PC-3 (cell line): Measurements from ENCODE around the gene RANBP1. TPM values are rescaled to one million over a fixed set of nuclear protein-coding genes. Genes with fewer than 3 reads are reported as not detected.

Experiments
- ATAC-seq: fragments of 200-7000 bp; cut with Tn5 transposase; 2 replicates; pipeline ENCODE4 v1.9.1; 2020; ENCODE audit warnings: mild to moderate bottlenecking, moderate library complexity
- BruUV-seq: library from RNA; stranded (reverse); fragments of 400-500 nt; replicated peaks from 2 replicates; lab custom pipeline; 2021; lab: Mats Ljungman, UMichigan
- CTCF ChIA-PET: fragments of 300-600 bp; sonication (Branson Sonifier 250); formaldehyde crosslinking; loops from one replicate; lab custom pipeline; 2022; ENCODE audit warnings: antibody characterized with exemption; lab: Charles Lee
- POLR2A ChIA-PET: fragments of 300-600 bp; sonication (Branson Sonifier 250); formaldehyde crosslinking; loops from one replicate; lab custom pipeline; 2022; ENCODE audit warnings: antibody characterized with exemption; ENCODE audit not compliant: unreplicated experiment; lab: Charles Lee
- DNase-seq: peaks from one replicate; pipeline ENCODE4 v3.0.0-alpha.2; 2015
- H2AFZ ChIP-seq: fragments of 300-600 bp; sonication (generic); 2 replicates; pipeline ENCODE4 v1.6.0; 2016; ENCODE audit warnings: antibody characterized with exemption, low read length
- H3F3A ChIP-seq: fragments of 300-600 bp; sonication (generic); one replicate; pipeline ENCODE4 v1.6.0; 2017; ENCODE audit warnings: antibody characterized with exemption, low read length, control low read depth, mild to moderate bottlenecking; ENCODE audit not compliant: unreplicated experiment
- H3K27ac ChIP-seq: fragments of 300-600 bp; sonication (generic); 2 replicates; pipeline ENCODE4 v1.5.1; 2016; ENCODE audit warnings: mild to moderate bottlenecking, low read length
- H3K27me3 ChIP-seq: fragments of 300-600 bp; sonication (generic); 2 replicates; pipeline ENCODE4 v1.6.1; 2016; ENCODE audit warnings: low read length, mixed read lengths
- H3K36me3 ChIP-seq: fragments of 300-600 bp; sonication (generic); 2 replicates; pipeline ENCODE4 v1.6.1; 2016; ENCODE audit warnings: low read depth, mixed run types, low read length, mixed read lengths
- H3K4me1 ChIP-seq: fragments of 300-600 bp; sonication (generic); 2 replicates; pipeline ENCODE4 v1.5.1; 2016; ENCODE audit warnings: low read length; ENCODE audit not compliant: insufficient read depth
- H3K4me2 ChIP-seq: fragments of 300-600 bp; sonication (generic); 2 replicates; pipeline ENCODE4 v1.6.0; 2016; ENCODE audit warnings: low read length
- H3K4me3 ChIP-seq: fragments of 300-600 bp; sonication (generic); 2 replicates; pipeline ENCODE4 v1.5.1; 2016; ENCODE audit warnings: mild to moderate bottlenecking, low read length, mixed read lengths
- H3K79me2 ChIP-seq: fragments of 300-600 bp; sonication (generic); 2 replicates; pipeline ENCODE4 v1.6.1; 2017; ENCODE audit warnings: low read length, mixed read lengths
- H3K9ac ChIP-seq: fragments of 300-600 bp; sonication (generic); 2 replicates; pipeline ENCODE4 v1.6.0; 2016; ENCODE audit warnings: mild to moderate bottlenecking, low read length
- H3K9me2 ChIP-seq: fragments of 300-600 bp; sonication (generic); replicated peaks from 2 replicates; pipeline ENCODE4 v1.6.1; 2016; ENCODE audit warnings: mixed run types, low read length, mixed read lengths
- H3K9me3 ChIP-seq: fragments of 300-600 bp; sonication (generic); 2 replicates; pipeline ENCODE4 v1.6.1; 2016; ENCODE audit warnings: low read length, mixed read lengths
- H4K20me1 ChIP-seq: fragments of 300-600 bp; sonication (generic); 2 replicates; pipeline ENCODE4 v1.6.1; 2016; ENCODE audit warnings: low read length, mixed read lengths
- EZH2 ChIP-seq: fragments of 300-600 bp; sonication (generic); IDR thresholded peaks from one replicate; pipeline ENCODE4 v1.6.1; 2017; ENCODE audit warnings: antibody characterized with exemption, mild to moderate bottlenecking, low read length; ENCODE audit not compliant: unreplicated experiment
- EZH2phosphoT487 ChIP-seq: fragments of 300-600 bp; sonication (generic); IDR thresholded peaks from 2 replicates; pipeline ENCODE4 v1.6.1; 2018; ENCODE audit warnings: mild to moderate bottlenecking, antibody characterized with exemption, low read length, borderline replicate concordance
- intact Hi-C: fragments of 100-400 bp; cut with micrococcal nuclease; formaldehyde crosslinking; loops from 2 replicates; pipeline ENCODE4 v1.9.0; 2023
- total RNA-seq: library from RNA; depleted of rRNA; stranded (reverse); fragments of >200 nt; gene quantifications from 2 replicates; pipeline ENCODE4 v1.2.3, GENCODE V29; 2014
- TF ChIP-seq, protein P1 (sequence below): fragments of 300-600 bp; sonication (generic); conservative IDR thresholded peaks from 2 replicates; pipeline ENCODE4 v1.5.1; 2017; ENCODE audit warnings: antibody characterized with exemption, low read depth, mild to moderate bottlenecking, low read length

The RANBP1 gene
- total RNA-seq, 1 experiment from 2014 or later, result 356 TPM

- Histone ChIP-seq H3K9me2 (no peaks in the 10 kb centered on the region), H3K9ac (no peak overlapping the region), H3K79me2 (no peaks in the 10 kb centered on the region), H4K20me1 (no peaks in the 10 kb centered on the region), H3K36me3 (no peaks in the 10 kb centered on the region), H2AFZ (no peak overlapping the region), H3K27ac (no peak overlapping the region), H3K9me3 (no peaks in the 10 kb centered on the region), H3F3A (no peaks in the 10 kb centered on the region), H3K4me1 (no peaks in the 10 kb centered on the region), H3K4me3 (no peak overlapping the region), H3K4me2 (no peak overlapping the region), H3K27me3 (no peaks in the 10 kb centered on the region)
- ChIA-PET POLR2A (interaction anchor here (0.6 kb wide), 1 partner anchor 279 kb away, joined by 4 read pairs; no protein-coding TSS in a partner anchor), CTCF (no interaction called here)
- TF ChIP-seq, protein P1, sequence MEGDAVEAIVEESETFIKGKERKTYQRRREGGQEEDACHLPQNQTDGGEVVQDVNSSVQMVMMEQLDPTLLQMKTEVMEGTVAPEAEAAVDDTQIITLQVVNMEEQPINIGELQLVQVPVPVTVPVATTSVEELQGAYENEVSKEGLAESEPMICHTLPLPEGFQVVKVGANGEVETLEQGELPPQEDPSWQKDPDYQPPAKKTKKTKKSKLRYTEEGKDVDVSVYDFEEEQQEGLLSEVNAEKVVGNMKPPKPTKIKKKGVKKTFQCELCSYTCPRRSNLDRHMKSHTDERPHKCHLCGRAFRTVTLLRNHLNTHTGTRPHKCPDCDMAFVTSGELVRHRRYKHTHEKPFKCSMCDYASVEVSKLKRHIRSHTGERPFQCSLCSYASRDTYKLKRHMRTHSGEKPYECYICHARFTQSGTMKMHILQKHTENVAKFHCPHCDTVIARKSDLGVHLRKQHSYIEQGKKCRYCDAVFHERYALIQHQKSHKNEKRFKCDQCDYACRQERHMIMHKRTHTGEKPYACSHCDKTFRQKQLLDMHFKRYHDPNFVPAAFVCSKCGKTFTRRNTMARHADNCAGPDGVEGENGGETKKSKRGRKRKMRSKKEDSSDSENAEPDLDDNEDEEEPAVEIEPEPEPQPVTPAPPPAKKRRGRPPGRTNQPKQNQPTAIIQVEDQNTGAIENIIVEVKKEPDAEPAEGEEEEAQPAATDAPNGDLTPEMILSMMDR, result no peak
- DNase-seq, result no peak
- no peak for ATAC-seq
- intact Hi-C loops, result no loop called here
- no TSS peak for BruUV-seq
Observed at GRCh38 chr22:20068640-20069039, 47.3 kb upstream of the RANBP1 start.

GRCh38 chr22:20069331-20070042 lies 46.4 kb upstream of the RANBP1 start:
- no peaks in the 10 kb centered on the region for H3K27me3 ChIP-seq
- no peak for DNase-seq
- ChIA-PET CTCF (no interaction called here), POLR2A (interaction anchor here (0.6 kb wide), 1 partner anchor 280 kb away, joined by 4 read pairs; no protein-coding TSS in a partner anchor)
- no peak overlapping the region for H3K4me3 ChIP-seq
- no peaks in the 10 kb centered on the region for H3F3A ChIP-seq
- no peak for TF ChIP-seq EZH2phosphoT487
- TF ChIP-seq, protein P1, result no peak
- no peak for TF ChIP-seq EZH2
- H3K9ac ChIP-seq, result no peak overlapping the region
- H3K36me3 ChIP-seq, result no peaks in the 10 kb centered on the region
- no peaks in the 10 kb centered on the region for H3K9me3 ChIP-seq
- BruUV-seq, result no TSS peak
- no peaks in the 10 kb centered on the region for H3K4me1 ChIP-seq
- H3K27ac ChIP-seq, result no peak overlapping the region
- no peak overlapping the region for H3K4me2 ChIP-seq
- H3K79me2 ChIP-seq, result no peaks in the 10 kb centered on the region
- H4K20me1 ChIP-seq, result no peaks in the 10 kb centered on the region
- no peaks in the 10 kb centered on the region for H3K9me2 ChIP-seq
- no peak overlapping the region for H2AFZ ChIP-seq
- intact Hi-C loops, result no loop called here
- no peak for ATAC-seq

DNA sequence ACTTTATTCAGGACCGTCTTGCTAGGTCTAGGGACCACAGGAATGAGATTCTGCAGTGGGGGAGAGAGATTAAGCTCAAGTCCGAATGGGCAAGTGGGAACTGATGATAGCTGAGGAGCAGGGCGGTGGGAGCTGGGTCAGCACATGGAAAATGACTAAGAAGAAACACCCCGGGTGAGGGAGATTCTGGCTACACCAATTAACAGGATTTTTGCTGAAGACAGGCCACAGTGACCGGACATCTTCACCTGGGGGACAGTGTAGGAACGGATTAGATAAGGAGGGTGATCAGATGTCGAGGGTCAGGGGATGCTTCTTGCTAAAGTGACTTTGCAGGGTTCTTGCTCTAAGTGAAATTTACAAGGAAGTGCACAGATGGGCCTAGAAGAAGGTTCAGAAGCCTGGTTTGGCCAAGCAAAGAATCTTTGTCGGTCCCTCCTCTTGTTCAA lies 44.4 kb upstream of the RANBP1 start:
- DNase-seq, result no peak
- Histone ChIP-seq H3K4me1 (no peaks in the 10 kb centered on the region), H3K27ac (no peak overlapping the region), H3K9me2 (no peaks in the 10 kb centered on the region), H3K4me3 (no peak overlapping the region), H3K9me3 (no peaks in the 10 kb centered on the region), H3K4me2 (no peak overlapping the region), H4K20me1 (no peaks in the 10 kb centered on the region), H2AFZ (no peak overlapping the region), H3K27me3 (no peaks in the 10 kb centered on the region), H3K79me2 (no peaks in the 10 kb centered on the region), H3F3A (no peaks in the 10 kb centered on the region), H3K36me3 (no peaks in the 10 kb centered on the region), H3K9ac (no peak overlapping the region)
- intact Hi-C loops, result no loop called here
- BruUV-seq, result no TSS peak
- ATAC-seq, result no peak
- TF ChIP-seq, protein P1, result no peak
- no peak for TF ChIP-seq EZH2
- TF ChIP-seq EZH2phosphoT487, result no peak
- ChIA-PET POLR2A (no interaction called here), CTCF (no interaction called here)
